Measurements from ENCODE around the gene PHF21B. TPM values are rescaled to one million over a fixed set of nuclear protein-coding genes. Genes with fewer than 3 reads are reported as not detected.

Gene PHF21B
- total and polyA plus RNA-seq, 11 donors, result 0.04 to 1.6 (median 0.47) TPM; not detected in 4

GRCh38 chr22:44952863-44953746 lies 56.7 kb downstream of the PHF21B start:
- DNase-seq (no peak), ATAC-seq (no peak)
- Histone ChIP-seq H3K4me1 (no peaks in the 10 kb centered on the region), H3K27me3 (peaks cover 0 to 15% (median 0%) of the 10 kb centered on the region in 9 donors), H3K27ac (no peak overlapping the region), H3K36me3 (no peaks in the 10 kb centered on the region), H3K4me3 (no peak overlapping the region), H3K9me3 (peaks cover 0 to 7% (median 0%) of the 10 kb centered on the region in 12 donors)
- intact Hi-C loops (cut with DNase I), result loop anchor here in 1 of 10 donors (10.0 kb wide), 1 partner anchor 128 kb away; no protein-coding TSS in a partner anchor
- WGBS, 4 donors, result 44 to 54% (median 48%) methylated on average over 15 of the region's 15 CpGs
- no peak for TF ChIP-seq POLR2A (IDR thresholded peaks at IDR 0.05)
- TF ChIP-seq CTCF (IDR thresholded peaks at IDR 0.05), result no peak

- H3K9me3 ChIP-seq, result peaks cover 0 to 7% (median 0%) of the 10 kb centered on the region in 12 donors
- no peaks in the 10 kb centered on the region for H3K4me1 ChIP-seq
- no peak overlapping the region for H3K27ac ChIP-seq
- H3K27me3 ChIP-seq, result peaks cover 0 to 15% (median 0%) of the 10 kb centered on the region in 9 donors
- TF ChIP-seq CTCF (IDR thresholded peaks at IDR 0.05) (no peak), POLR2A (IDR thresholded peaks at IDR 0.05) (no peak)
- intact Hi-C loops (cut with DNase I), result loop anchor here in 1 of 10 donors (10.0 kb wide), 1 partner anchor 127 kb away; no protein-coding TSS in a partner anchor
- H3K36me3 ChIP-seq, result no peaks in the 10 kb centered on the region
- H3K4me3 ChIP-seq, result no peak overlapping the region
- DNase-seq (no peak), ATAC-seq (no peak)
Observed at GRCh38 chr22:44951510-44951816, 58.3 kb downstream of the PHF21B start.

GRCh38 chr22:44950806-44951509 lies 58.8 kb downstream of the PHF21B start:
- Histone ChIP-seq H3K9me3 (peaks cover 0 to 7% (median 0%) of the 10 kb centered on the region in 12 donors), H3K27ac (no peak overlapping the region), H3K4me1 (no peaks in the 10 kb centered on the region), H3K36me3 (no peaks in the 10 kb centered on the region), H3K4me3 (no peak overlapping the region), H3K27me3 (peaks cover 0 to 15% (median 0%) of the 10 kb centered on the region in 9 donors)
- DNase-seq, result peak in 1 of 5 donors; percentile 12
- intact Hi-C loops (cut with DNase I), result loop anchor here in 1 of 10 donors (10.0 kb wide), 1 partner anchor 126 kb away; no protein-coding TSS in a partner anchor
- 84 to 91% (median 85%) methylated on average over 20 to 21 of the region's 21 CpGs for WGBS, 4 donors
- ATAC-seq, result no peak
- no peak for TF ChIP-seq CTCF (IDR thresholded peaks at IDR 0.05)
- no peak for TF ChIP-seq POLR2A (IDR thresholded peaks at IDR 0.05)

GRCh38 chr22:44947846-44948245 lies 62.0 kb downstream of the PHF21B start:
- H3K4me1 ChIP-seq, result no peaks in the 10 kb centered on the region
- TF ChIP-seq CTCF (IDR thresholded peaks at IDR 0.05) (no peak), POLR2A (IDR thresholded peaks at IDR 0.05) (no peak)
- intact Hi-C loops (cut with DNase I), result no loop called here
- peaks cover 0 to 7% (median 0%) of the 10 kb centered on the region in 12 donors for H3K9me3 ChIP-seq
- no peak overlapping the region for H3K4me3 ChIP-seq
- ATAC-seq (no peak), DNase-seq (no peak)
- WGBS, 4 donors, result 81 to 85% (median 84%) methylated on average over 13 of the region's 13 CpGs
- peaks cover 0 to 2% (median 0%) of the 10 kb centered on the region in 9 donors for H3K27me3 ChIP-seq
- no peaks in the 10 kb centered on the region for H3K36me3 ChIP-seq
- no peak overlapping the region for H3K27ac ChIP-seq
